HFF-Myc (cell line): ENCODE measurements around the gene TRIM10.

Source experiments
- DNase-seq: peaks from one replicate; pipeline ENCODE4 v3.0.0-alpha.2; 2011; ENCODE audit warnings: low read depth; ENCODE audit errors: extremely low read depth
- H3K4me3 ChIP-seq: replicated peaks from 2 replicates; pipeline ENCODE4 v1.5.1; 2011; ENCODE audit warnings: low read depth, mild to moderate bottlenecking, control low read depth, low read length
- TF ChIP-seq, protein P1 (sequence below): IDR thresholded peaks from 2 replicates; pipeline ENCODE4 v1.5.1; 2012; ENCODE audit warnings: mild to moderate bottlenecking, low read depth, low read length, control low read depth; ENCODE audit errors: missing control alignments

Gene TRIM10

DNA sequence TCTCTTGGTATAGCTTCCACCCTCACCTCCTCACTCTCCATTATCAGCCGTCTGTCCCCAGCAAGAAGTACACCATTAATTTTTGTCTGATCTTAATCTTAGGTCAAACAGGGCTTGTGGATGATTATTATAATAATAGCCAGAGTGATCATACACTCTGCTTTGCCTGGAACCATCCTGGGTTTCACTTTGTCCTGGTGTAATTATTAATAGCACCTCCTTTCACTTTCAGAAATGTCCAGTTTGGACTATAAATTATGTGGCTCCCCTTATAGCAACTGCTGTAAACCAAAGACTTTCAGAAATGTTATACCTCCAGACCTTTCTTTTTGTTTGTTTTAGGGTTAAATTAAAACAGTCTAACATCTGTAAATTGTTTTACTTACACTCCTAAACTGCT lies 47.2 kb downstream of the TRIM10 start:
- TF ChIP-seq, protein P1, sequence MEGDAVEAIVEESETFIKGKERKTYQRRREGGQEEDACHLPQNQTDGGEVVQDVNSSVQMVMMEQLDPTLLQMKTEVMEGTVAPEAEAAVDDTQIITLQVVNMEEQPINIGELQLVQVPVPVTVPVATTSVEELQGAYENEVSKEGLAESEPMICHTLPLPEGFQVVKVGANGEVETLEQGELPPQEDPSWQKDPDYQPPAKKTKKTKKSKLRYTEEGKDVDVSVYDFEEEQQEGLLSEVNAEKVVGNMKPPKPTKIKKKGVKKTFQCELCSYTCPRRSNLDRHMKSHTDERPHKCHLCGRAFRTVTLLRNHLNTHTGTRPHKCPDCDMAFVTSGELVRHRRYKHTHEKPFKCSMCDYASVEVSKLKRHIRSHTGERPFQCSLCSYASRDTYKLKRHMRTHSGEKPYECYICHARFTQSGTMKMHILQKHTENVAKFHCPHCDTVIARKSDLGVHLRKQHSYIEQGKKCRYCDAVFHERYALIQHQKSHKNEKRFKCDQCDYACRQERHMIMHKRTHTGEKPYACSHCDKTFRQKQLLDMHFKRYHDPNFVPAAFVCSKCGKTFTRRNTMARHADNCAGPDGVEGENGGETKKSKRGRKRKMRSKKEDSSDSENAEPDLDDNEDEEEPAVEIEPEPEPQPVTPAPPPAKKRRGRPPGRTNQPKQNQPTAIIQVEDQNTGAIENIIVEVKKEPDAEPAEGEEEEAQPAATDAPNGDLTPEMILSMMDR: no peak
- no peak for DNase-seq
- H3K4me3 ChIP-seq: no peak overlapping the region

DNA sequence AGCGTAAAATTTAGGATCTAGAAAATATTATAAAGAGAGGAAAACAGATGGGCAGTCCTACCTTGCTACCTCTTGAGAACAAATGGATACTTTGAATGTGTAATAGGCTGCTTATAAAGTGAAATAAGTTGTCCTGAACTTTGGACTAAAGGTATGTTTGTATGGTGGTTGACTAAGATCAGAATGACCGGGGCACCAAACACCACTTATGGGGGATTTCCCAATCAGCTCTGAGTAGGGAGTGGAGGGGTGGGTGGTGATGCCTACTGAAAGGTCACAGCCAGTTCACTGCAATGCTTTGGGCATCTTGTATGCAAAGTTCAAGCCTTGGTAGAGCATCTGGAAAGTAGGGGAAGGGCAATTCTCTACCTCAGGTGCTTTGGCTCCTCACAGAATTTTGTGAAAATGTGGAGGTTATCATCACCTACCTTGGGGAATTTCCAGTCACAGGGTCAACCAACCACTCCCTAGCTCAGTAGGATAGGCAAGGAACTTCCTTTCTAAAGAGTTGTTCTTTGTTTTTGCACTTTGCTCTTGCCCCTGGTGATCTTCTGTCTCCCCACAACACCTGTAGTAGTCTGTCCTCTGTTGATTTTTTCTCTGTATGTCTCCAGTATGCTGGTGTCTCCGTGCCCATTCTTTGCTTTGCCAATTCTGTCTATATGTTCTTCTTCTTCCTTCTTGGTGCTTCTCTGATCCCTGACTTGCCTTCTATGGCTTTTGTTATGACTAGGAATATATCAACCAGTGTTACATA lies 47.8 kb downstream of the TRIM10 start, which contains the start of gene TRIM31:
TSS of gene TRIM31 (minus strand) at position 88 of the 757 bp plus-strand sequence. CDS start 285 bp downstream, outside the sequence.
- H3K4me3 ChIP-seq: no peak within 1 kb of the TSS
- DNase-seq: no peak
- TF ChIP-seq, protein P1: no peak

DNA sequence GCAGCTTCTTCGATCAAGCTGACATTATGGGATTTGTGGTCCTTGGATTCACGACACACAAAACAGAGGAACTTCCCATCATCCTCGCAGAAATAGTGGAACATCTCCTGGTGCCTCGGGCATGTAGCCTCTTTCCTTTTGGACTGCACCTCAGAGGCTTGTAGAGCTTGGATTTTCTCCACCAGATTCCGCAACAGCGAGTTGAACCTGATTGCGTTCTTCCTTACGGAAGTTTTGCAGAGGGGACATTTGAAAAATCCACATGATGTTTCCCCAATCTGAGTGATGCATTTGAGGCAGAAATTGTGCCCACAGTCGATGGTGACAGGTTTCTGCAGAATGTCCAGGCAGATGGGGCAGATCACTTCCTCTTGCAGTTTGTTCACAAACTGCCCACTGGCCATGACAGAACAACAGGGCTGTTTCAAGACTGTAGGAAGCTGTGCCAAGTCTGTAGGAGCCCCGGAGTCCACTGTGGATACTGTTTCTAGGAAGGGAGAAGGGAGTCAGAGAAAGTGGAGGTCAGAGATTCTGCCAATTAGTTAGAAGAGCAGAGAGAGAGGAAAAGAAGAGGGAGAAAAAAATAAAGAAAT lies 48.5 kb downstream of the TRIM10 start:
- H3K4me3 ChIP-seq: no peak overlapping the region
- DNase-seq: no peak
- TF ChIP-seq, protein P1: no peak

DNA sequence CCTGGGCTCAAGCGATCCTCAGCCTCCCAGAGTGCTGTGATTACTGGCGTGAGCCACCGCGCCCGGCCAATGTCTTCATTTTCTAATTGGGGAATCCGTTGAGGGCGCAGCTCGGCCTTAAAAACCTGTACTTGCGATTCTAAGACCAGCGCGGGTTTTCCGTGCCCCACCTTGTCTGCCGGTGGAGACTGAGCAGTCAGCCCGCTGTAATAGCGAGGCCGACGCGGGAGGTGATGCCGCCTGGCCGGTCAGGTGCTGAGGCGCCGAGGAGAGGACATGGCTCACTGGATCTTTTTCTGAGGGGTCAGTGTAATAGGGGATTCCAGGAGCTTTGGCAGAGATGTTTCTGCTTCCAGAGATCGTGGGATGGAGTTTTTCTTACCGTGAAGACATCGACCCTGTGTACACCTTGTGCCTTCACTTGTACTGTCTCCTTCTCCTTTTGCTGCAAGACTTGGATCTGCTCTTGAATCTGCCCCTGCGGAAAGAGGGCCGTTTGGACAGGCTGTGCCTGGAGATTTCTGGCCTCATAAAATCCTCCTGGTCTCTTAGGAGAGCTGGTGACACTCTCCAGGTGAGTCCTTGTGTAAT lies 49.6 kb downstream of the TRIM10 start:
- H3K4me3 ChIP-seq: no peak overlapping the region
- TF ChIP-seq, protein P1: no peak
- no peak for DNase-seq

DNA sequence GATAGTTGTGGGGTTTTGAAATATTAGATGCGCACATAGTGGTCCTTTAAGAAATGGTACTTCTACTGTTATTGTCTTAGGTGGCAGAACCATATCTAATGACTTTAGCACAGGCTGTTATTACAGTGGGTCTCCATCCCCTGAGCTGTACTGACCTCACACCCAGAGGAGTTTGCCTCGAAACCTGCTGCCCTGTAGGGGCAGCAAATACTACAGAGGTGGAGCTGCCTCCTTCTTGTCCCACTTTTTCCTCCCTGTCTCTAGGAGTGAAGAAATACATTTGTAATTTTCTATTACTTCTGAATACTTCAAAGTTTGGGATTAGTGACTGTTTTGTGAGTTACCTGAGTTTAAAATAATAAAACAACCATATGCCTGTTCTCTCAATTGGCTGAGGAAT lies 56.4 kb downstream of the TRIM10 start:
- DNase-seq: no peak
- TF ChIP-seq, protein P1: no peak
- no peak overlapping the region for H3K4me3 ChIP-seq

DNA sequence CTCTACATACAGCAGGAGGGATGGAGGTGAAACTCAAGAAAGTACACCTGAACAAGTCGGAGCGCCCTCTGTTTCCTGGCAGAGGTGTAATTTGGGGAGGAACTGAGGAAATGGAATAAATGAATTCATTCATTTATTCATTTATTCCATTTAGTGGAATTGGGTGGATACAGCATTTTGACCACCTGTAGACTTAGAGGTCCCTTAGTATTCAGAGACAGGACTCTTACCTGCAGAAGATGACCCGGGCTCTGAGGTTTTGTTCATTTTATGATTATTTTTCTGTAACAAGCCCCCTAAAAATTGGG lies 57.2 kb downstream of the TRIM10 start:
- no peak for DNase-seq
- TF ChIP-seq, protein P1: no peak
- no peak overlapping the region for H3K4me3 ChIP-seq
